Neural crest cell (in vitro differentiated cells): ENCODE results near the gene ANGPT4. TPM values are rescaled to one million over a fixed set of nuclear protein-coding genes. Genes with fewer than 3 reads are reported as not detected.

ENCODE experiments used
- DNase-seq: peaks from one replicate; pipeline ENCODE4 v3.0.0; 2021; ENCODE audit warnings: low read depth, mixed read lengths, low spot score
- H3K27ac Mint-ChIP-seq: one replicate; pipeline ENCODE4 v1.8.0; 2021; ENCODE audit warnings: mild to moderate bottlenecking, mixed read lengths; ENCODE audit not compliant: unreplicated experiment
- H3K27me3 Mint-ChIP-seq: 2 replicates; pipeline ENCODE4 v1.8.0; 2021; ENCODE audit warnings: low read depth, mild to moderate bottlenecking, mixed read lengths
- H3K36me3 Mint-ChIP-seq: 2 replicates; pipeline ENCODE4 v1.8.0; 2021; ENCODE audit warnings: low read depth, mild to moderate bottlenecking, mixed read lengths
- H3K4me1 Mint-ChIP-seq: 2 replicates; pipeline ENCODE4 v1.8.0; 2021; ENCODE audit warnings: mixed read lengths
- H3K4me3 Mint-ChIP-seq: one replicate; pipeline ENCODE4 v1.8.0; 2021; ENCODE audit warnings: mild to moderate bottlenecking, mixed read lengths
- H3K9me3 Mint-ChIP-seq: 2 replicates; pipeline ENCODE4 v1.8.0; 2021; ENCODE audit warnings: mixed read lengths
- total RNA-seq: library from RNA; stranded (reverse); gene quantifications from 2 replicates; pipeline ENCODE4 v1.2.1, GENCODE V29; 2021
- TF ChIP-seq, protein P1 (sequence below): fragments of 200-600 bp; sonication (generic); conservative IDR thresholded peaks from 2 replicates; pipeline ENCODE4 v1.5.0; 2021; ENCODE audit warnings: antibody characterized with exemption, mild to moderate bottlenecking

ANGPT4 gene
- total RNA-seq, 1 donor from 2014 or later: 0.07 TPM

DNA sequence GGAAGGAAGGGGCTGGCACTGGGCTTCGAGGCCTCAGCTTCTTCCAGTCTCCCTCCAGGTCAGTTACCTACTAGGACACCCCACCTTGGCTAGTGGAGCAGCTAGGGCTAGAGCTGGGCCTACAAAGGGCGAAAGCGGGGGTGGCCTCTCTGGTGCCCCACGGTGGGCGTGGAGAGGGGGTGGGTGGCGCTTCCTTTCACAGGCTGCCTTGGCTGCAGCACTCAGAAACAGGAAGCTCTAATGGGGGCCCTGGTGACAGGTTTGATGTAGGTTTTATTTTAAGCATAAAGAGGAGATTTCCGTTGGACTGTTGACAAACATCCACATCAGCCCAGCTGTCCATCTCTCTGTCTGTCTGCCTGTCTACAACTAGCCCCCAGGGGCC lies 69.2 kb downstream of the ANGPT4 start:
- peaks cover 24% of the 10 kb centered on the region for H3K27me3 Mint-ChIP-seq
- no peak overlapping the region for H3K27ac Mint-ChIP-seq
- H3K36me3 Mint-ChIP-seq: peaks cover 2% of the 10 kb centered on the region
- DNase-seq: no peak
- H3K9me3 Mint-ChIP-seq: no peaks in the 10 kb centered on the region
- H3K4me3 Mint-ChIP-seq: peak overlapping the region; percentile 74
- TF ChIP-seq, protein P1, sequence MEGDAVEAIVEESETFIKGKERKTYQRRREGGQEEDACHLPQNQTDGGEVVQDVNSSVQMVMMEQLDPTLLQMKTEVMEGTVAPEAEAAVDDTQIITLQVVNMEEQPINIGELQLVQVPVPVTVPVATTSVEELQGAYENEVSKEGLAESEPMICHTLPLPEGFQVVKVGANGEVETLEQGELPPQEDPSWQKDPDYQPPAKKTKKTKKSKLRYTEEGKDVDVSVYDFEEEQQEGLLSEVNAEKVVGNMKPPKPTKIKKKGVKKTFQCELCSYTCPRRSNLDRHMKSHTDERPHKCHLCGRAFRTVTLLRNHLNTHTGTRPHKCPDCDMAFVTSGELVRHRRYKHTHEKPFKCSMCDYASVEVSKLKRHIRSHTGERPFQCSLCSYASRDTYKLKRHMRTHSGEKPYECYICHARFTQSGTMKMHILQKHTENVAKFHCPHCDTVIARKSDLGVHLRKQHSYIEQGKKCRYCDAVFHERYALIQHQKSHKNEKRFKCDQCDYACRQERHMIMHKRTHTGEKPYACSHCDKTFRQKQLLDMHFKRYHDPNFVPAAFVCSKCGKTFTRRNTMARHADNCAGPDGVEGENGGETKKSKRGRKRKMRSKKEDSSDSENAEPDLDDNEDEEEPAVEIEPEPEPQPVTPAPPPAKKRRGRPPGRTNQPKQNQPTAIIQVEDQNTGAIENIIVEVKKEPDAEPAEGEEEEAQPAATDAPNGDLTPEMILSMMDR: no peak
- peaks cover 32% of the 10 kb centered on the region for H3K4me1 Mint-ChIP-seq

DNA sequence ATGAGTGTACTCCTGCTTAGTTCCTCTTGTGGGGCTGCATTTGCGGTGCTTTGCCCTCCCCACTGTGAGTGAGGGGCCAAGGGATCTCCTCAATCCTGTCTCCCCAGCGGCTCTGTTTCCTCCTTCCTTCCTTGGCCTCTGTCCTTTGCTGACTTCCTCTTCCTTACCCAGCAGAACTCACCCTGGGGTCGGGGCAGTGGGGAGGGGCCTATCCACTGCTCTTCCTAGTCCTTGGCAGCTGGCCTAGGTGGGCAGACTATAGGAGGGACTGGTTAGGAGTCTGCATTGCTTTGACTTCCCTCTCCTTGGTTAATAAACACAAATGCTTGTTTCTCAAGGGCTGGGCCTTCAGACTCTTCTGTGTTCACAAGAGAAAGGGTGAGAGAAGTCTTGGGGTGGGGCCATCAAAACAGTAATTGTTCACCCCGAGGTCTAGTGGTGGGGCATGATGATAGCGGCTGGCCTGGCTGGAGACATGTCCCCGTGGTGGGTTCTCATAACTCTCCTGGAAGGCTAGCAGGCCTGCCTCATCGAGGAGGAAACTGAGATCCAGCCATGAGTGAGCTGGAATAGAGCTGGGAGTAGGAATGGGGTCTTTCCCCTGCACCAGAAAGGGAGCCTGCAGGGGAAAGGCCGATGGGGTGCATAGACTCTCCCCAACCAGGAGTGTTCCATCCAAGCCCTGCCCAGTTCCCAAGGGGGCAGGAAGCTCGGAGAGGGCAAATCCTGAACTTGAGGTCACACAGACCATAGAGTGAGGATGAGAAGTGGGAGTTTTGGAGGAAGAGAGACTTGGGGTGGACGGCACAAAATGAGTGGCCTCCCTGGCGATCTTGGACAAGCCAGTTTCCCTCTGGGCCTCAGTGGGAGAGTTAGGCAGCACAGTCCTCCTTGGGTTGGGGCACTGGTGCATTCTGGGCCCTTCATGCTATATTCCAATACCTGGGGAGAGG lies 69.9 kb downstream of the ANGPT4 start:
- H3K9me3 Mint-ChIP-seq: no peaks in the 10 kb centered on the region

DNA sequence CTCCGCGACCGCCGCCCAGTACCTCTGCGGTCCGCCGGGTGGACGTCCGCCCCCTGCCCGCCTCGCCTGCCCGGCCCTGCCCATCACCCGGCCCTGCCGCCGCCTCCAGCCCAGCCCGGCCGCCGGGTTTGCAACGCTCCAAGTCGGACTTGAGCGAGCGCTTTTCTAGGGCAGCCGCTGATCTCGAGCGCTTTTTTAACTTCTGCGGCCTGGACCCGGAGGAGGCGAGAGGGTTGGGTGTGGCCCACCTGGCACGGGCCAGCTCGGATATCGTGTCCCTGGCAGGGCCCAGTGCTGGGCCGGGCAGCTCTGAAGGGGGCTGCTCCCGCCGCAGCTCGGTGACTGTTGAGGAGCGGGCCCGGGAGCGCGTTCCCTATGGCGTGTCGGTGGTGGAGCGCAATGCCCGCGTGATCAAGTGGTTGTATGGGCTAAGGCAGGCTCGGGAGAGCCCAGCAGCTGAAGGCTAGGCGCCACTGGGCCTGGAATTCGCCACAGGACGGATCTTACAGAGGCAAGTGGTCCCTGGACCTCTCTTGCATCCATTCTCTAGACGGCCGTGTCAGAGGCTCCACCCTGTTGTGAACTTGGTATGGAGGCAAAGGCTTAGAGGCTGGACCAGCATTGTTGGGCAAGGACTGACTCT lies 70.8 kb downstream of the ANGPT4 start:
- H3K27ac Mint-ChIP-seq: no peak overlapping the region
- peaks cover 2% of the 10 kb centered on the region for H3K36me3 Mint-ChIP-seq
- DNase-seq: no peak
- H3K27me3 Mint-ChIP-seq: peaks cover 36% of the 10 kb centered on the region
- H3K9me3 Mint-ChIP-seq: no peaks in the 10 kb centered on the region
- H3K4me3 Mint-ChIP-seq: peak overlapping the region; percentile 74
- TF ChIP-seq, protein P1: no peak
- peaks cover 35% of the 10 kb centered on the region for H3K4me1 Mint-ChIP-seq

More for the DNA sequence above, 69.9 kb downstream of the ANGPT4 start:
- peaks cover 35% of the 10 kb centered on the region for H3K4me1 Mint-ChIP-seq
- TF ChIP-seq, protein P1: no peak
- DNase-seq: no peak
- no peak overlapping the region for H3K27ac Mint-ChIP-seq
- H3K4me3 Mint-ChIP-seq: peak overlapping the region; percentile 74
- H3K27me3 Mint-ChIP-seq: peaks cover 31% of the 10 kb centered on the region
- peaks cover 2% of the 10 kb centered on the region for H3K36me3 Mint-ChIP-seq

DNA sequence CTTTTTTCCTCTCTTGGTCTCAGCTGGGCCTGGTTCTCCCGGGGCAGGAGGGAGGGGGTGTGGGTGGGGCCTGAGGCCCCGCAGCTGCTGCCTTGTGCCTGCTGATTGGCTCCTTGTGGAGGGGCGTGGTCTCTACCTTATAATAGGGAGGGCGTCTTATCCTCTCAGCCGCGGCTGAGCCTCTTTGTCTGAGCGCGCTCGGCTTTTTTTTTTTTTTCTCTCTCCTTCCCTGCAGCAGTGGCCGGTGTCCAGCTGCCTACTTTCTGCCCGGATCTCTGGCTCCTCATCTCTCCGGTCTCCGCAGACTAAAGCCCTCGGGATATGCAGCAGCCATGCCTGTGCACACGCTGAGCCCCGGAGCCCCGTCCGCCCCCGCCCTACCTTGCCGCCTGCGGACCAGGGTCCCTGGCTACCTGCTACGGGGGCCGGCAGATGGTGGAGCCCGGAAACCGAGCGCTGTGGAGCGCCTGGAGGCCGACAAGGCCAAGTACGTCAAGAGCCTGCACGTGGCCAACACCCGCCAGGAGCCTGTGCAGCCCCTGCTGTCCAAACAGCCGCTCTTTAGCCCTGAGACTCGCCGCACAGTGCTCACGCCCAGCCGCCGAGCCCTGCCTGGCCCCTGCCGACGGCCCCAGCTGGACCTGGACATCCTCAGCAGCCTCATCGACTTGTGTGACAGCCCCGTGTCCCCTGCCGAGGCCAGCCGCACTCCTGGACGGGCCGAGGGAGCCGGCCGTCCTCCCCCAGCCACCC lies 71.5 kb downstream of the ANGPT4 start:
- DNase-seq: peak; percentile 70
- Mint-ChIP-seq H3K36me3 (peaks cover 2% of the 10 kb centered on the region), H3K4me3 (peak overlapping the region; percentile 85), H3K9me3 (no peaks in the 10 kb centered on the region), H3K4me1 (peaks cover 35% of the 10 kb centered on the region), H3K27me3 (peaks cover 43% of the 10 kb centered on the region), H3K27ac (peak overlapping the region; percentile 94)
- TF ChIP-seq, protein P1: no peak

DNA sequence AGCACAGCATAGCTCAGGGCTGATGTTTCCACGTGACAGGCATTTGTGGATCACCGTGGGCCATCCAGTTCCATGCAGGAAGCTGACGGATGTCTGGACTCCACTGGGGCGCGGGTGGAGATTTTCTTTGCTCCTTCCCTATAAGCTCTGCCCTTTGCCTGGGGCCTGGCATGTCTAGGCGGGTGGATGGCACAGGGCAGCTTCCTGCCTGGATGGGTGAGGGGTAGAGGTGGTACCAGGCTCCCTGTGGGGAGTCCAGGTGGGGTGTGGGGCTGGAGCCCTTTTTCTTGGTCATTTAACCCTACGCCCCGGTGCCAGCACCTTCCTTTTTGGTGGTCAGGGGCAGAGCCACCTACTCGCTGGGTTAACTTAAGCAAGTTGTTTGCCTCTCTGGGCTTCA lies 72.2 kb downstream of the ANGPT4 start:
- no peak overlapping the region for H3K27ac Mint-ChIP-seq
- H3K27me3 Mint-ChIP-seq: peaks cover 49% of the 10 kb centered on the region
- H3K4me1 Mint-ChIP-seq: peaks cover 35% of the 10 kb centered on the region
- H3K9me3 Mint-ChIP-seq: no peaks in the 10 kb centered on the region
- peaks cover 2% of the 10 kb centered on the region for H3K36me3 Mint-ChIP-seq
- no peak for DNase-seq
- H3K4me3 Mint-ChIP-seq: peak overlapping the region; percentile 85
- TF ChIP-seq, protein P1: no peak
